Ramos (cell line): ENCODE data around the gene SLTM.
"Not testable (repeated sequence)": the region's sequence is repeated elsewhere in the genome, so short reads cannot be mapped to it uniquely, and the experiment has no call there.

Experiments used
- in situ Hi-C: fragments of 300-500 bp; cut with MboI; formaldehyde crosslinking; loops from one replicate; pipeline ENCODE4 v1.14.3; 2022; ENCODE audit warnings: low sequenced_read_pairs; ENCODE audit not compliant: unreplicated experiment

SLTM gene

GRCh38 chr15:58931987-58932588, 1.4 kb downstream of the SLTM start:
- in situ Hi-C loops, result no loop called here

- in situ Hi-C loops, result no loop called here
Observed at GRCh38 chr15:58929891-58930416, 3.5 kb downstream of the SLTM start.

- in situ Hi-C loops, result no loop called here
Observed at GRCh38 chr15:58926823-58927222, 6.7 kb downstream of the SLTM start.

- in situ Hi-C loops, result no loop called here
Observed at GRCh38 chr15:58924327-58924726, 9.2 kb downstream of the SLTM start.

GRCh38 chr15:58923696-58924300, 9.7 kb downstream of the SLTM start:
- in situ Hi-C loops, result no loop called here

- in situ Hi-C loops, result no loop called here
Observed at GRCh38 chr15:58923284-58923683, 10.2 kb downstream of the SLTM start.

GRCh38 chr15:58921267-58921790, 12.2 kb downstream of the SLTM start:
- in situ Hi-C loops, result no loop called here

- in situ Hi-C loops, result not testable (repeated sequence)
Observed at GRCh38 chr15:58920447-58920846, 13.0 kb downstream of the SLTM start.

- in situ Hi-C loops, result no loop called here
Observed at GRCh38 chr15:58919232-58919631, 14.2 kb downstream of the SLTM start.

- in situ Hi-C loops, result no loop called here
Observed at GRCh38 chr15:58918239-58918638, 15.2 kb downstream of the SLTM start.

- in situ Hi-C loops, result not testable (repeated sequence)
Observed at GRCh38 chr15:58917613-58918129, 15.8 kb downstream of the SLTM start.

GRCh38 chr15:58916962-58917361, 16.5 kb downstream of the SLTM start:
- in situ Hi-C loops, result no loop called here

- in situ Hi-C loops, result no loop called here
Observed at GRCh38 chr15:58910456-58910855, 23.0 kb downstream of the SLTM start.

- in situ Hi-C loops, result no loop called here
Observed at GRCh38 chr15:58909616-58910015, 23.9 kb downstream of the SLTM start.

- in situ Hi-C loops, result no loop called here
Observed at GRCh38 chr15:58908550-58909309, 24.7 kb downstream of the SLTM start.

- in situ Hi-C loops, result no loop called here
Observed at GRCh38 chr15:58900631-58901030, 32.8 kb downstream of the SLTM start.

- in situ Hi-C loops, result no loop called here
Observed at GRCh38 chr15:58898150-58898680, 35.3 kb downstream of the SLTM start.

GRCh38 chr15:58889363-58889762, 44.1 kb downstream of the SLTM start:
- in situ Hi-C loops, result no loop called here

- in situ Hi-C loops, result no loop called here
Observed at GRCh38 chr15:58886921-58887320, 46.6 kb downstream of the SLTM start.

- in situ Hi-C loops, result not testable (repeated sequence)
Observed at GRCh38 chr15:58883926-58884325, 49.6 kb downstream of the SLTM start.

- in situ Hi-C loops, result no loop called here
Observed at GRCh38 chr15:58882243-58882642, 51.2 kb downstream of the SLTM start.
